HCT116 (cell line): ENCODE measurements around the gene PIGA. TPM values are rescaled to one million over a fixed set of nuclear protein-coding genes. Genes with fewer than 3 reads are reported as not detected.

ENCODE experiments used
- ATAC-seq: fragments of 200-7000 bp; cut with Tn5 transposase; 2 replicates; pipeline ENCODE4 v1.9.1; 2020; ENCODE audit warnings: mild to moderate bottlenecking, moderate library complexity
- BruUV-seq: library from RNA; stranded (reverse); fragments of 400-500 nt; replicated peaks from 2 replicates; lab custom pipeline; 2021; lab: Mats Ljungman, UMichigan
- CTCF ChIA-PET: fragments of 300-600 bp; sonication (Branson Sonifier 250); formaldehyde crosslinking; loops from one replicate; lab custom pipeline; 2021; ENCODE audit warnings: antibody characterized with exemption; lab: Charles Lee
- POLR2A ChIA-PET: fragments of 300-600, 350-600 bp; sonication (Branson Sonifier 250); formaldehyde crosslinking; loops from one replicate; lab custom pipeline; 2021; ENCODE audit warnings: antibody characterized with exemption; lab: Charles Lee
- RAD21 ChIA-PET, 2 experiments: fragments of 300-600 bp; sonication (Branson Sonifier 250); formaldehyde crosslinking; loops; one replicate each; lab custom pipeline; 2023; ENCODE audit warnings: low total read pairs in 2 of 2; ENCODE audit not compliant: uncharacterized antibody in 2 of 2, unreplicated experiment in 2 of 2, low non-redundant PET in 1 of 2; lab: Charles Lee
- DNase-seq: peaks from one replicate; pipeline ENCODE4 v3.0.0-alpha.2; 2010; ENCODE audit warnings: low read depth, low spot score
- H2AFZ ChIP-seq: fragments of 200-600 bp; shearing (Covaris generic), sonication (generic); 2 replicates; pipeline ENCODE4 v1.6.1; 2017; ENCODE audit warnings: low read depth, mixed run types, mixed read lengths, antibody characterized with exemption, low read length; ENCODE audit not compliant: poor library complexity, severe bottlenecking
- H3K27ac ChIP-seq: 2 replicates; pipeline ENCODE4 v1.5.1; 2012; ENCODE audit warnings: low read depth, low read length
- H3K27me3 ChIP-seq: fragments of 200-600 bp; sonication (generic); 2 replicates; pipeline ENCODE4 v1.6.1; 2016; ENCODE audit warnings: mixed run types, low read length, mixed read lengths; ENCODE audit not compliant: insufficient read depth
- H3K36me3 ChIP-seq, 2 experiments: fragments of 200-500 bp in 1 of 2; fragments of 200-600 bp in 1 of 2; sonication (Bioruptor generic) in 1 of 2; sonication (generic) in 1 of 2; 2 replicates each; pipeline versions ENCODE4 v1.5.1 to v1.6.1; 2014 to 2016; ENCODE audit warnings: low read length in 2 of 2, inconsistent platforms in 1 of 2, mixed read lengths in 1 of 2, mixed run types in 1 of 2; ENCODE audit not compliant: insufficient read depth in 2 of 2, control insufficient read depth in 1 of 2
- H3K4me1 ChIP-seq, 2 experiments: fragments of 200-600 bp in 1 of 2; sonication (generic) in 1 of 2; 2 replicates each; pipeline versions ENCODE4 v1.5.1 to v1.6.1; 2012 to 2017; ENCODE audit warnings: low read length in 2 of 2, inconsistent platforms in 1 of 2, mild to moderate bottlenecking in 1 of 2, mixed read lengths in 1 of 2, mixed run types in 1 of 2, moderate library complexity in 1 of 2; ENCODE audit not compliant: insufficient read depth in 2 of 2, control insufficient read depth in 1 of 2
- H3K4me2 ChIP-seq: fragments of 200-600 bp; sonication (generic); 2 replicates; pipeline ENCODE4 v1.6.1; 2017; ENCODE audit warnings: mixed run types, low read length, mixed read lengths
- H3K4me3 ChIP-seq, 2 experiments: fragments of 200-600 bp in 1 of 2; sonication (generic) in 1 of 2; replicated peaks in 1 of 2; 2 replicates each; pipeline ENCODE4 v1.5.1; 2011 to 2016; ENCODE audit warnings: low read length in 2 of 2, control low read depth in 1 of 2, low read depth in 1 of 2, mild to moderate bottlenecking in 1 of 2, mixed read lengths in 1 of 2, mixed run types in 1 of 2
- H3K79me2 ChIP-seq: fragments of 200-600 bp; sonication (generic); 2 replicates; pipeline ENCODE4 v1.6.1; 2017; ENCODE audit warnings: mild to moderate bottlenecking, mixed run types, low read length, moderate library complexity, mixed read lengths; ENCODE audit not compliant: insufficient read depth
- H3K9ac ChIP-seq: fragments of 200-600 bp; sonication (generic); 2 replicates; pipeline ENCODE4 v1.6.1; 2016; ENCODE audit warnings: low read length, mixed read lengths
- H3K9me2 ChIP-seq: fragments of 200-600 bp; sonication (generic), shearing (Covaris generic); 2 replicates; pipeline ENCODE4 v1.6.1; 2017; ENCODE audit warnings: mixed run types, mild to moderate bottlenecking, moderate library complexity; ENCODE audit not compliant: insufficient read depth
- H3K9me3 ChIP-seq, 2 experiments: fragments of 200-500 bp in 1 of 2; fragments of 200-600 bp in 1 of 2; sonication (Bioruptor generic) in 1 of 2; sonication (generic) in 1 of 2; 2 replicates each; pipeline ENCODE4 v1.6.1; 2014 to 2017; ENCODE audit warnings: low read length in 2 of 2, mixed read lengths in 2 of 2, inconsistent platforms in 1 of 2, low read depth in 1 of 2, mild to moderate bottlenecking in 1 of 2, mixed run types in 1 of 2, moderate library complexity in 1 of 2; ENCODE audit not compliant: control insufficient read depth in 1 of 2, insufficient read depth in 1 of 2
- H4K20me1 ChIP-seq: fragments of 200-600 bp; sonication (generic), shearing (Covaris generic); 2 replicates; pipeline ENCODE4 v1.6.1; 2017; ENCODE audit warnings: mixed run types, mild to moderate bottlenecking, moderate library complexity; ENCODE audit not compliant: insufficient read depth
- EZH2phosphoT487 ChIP-seq: fragments of 200-600 bp; IDR thresholded peaks from 2 replicates; pipeline ENCODE4 v1.6.1; 2018; ENCODE audit warnings: antibody characterized with exemption, borderline replicate concordance
- TCF7L2 ChIP-seq: IDR thresholded peaks from 2 replicates; pipeline ENCODE4 v1.7.0; 2011; ENCODE audit warnings: borderline replicate concordance, inconsistent platforms; ENCODE audit not compliant: insufficient read depth, insufficient read length; ENCODE audit errors: extremely low read depth
- ZNF274 ChIP-seq: fragments of 200-500 bp; sonication (Bioruptor generic); IDR thresholded peaks from 2 replicates; pipeline ENCODE4 v1.6.1; 2014; ENCODE audit warnings: mild to moderate bottlenecking, low read depth, low read length, inconsistent platforms
- intact Hi-C: fragments of 100-400 bp; cut with micrococcal nuclease; formaldehyde crosslinking; loops from 2 replicates; pipeline ENCODE4 v1.10.0; 2022
- total RNA-seq: library from RNA; stranded (reverse); gene quantifications from one replicate; pipeline ENCODE4 v1.2.1, GENCODE V29; 2021; ENCODE audit not compliant: unreplicated experiment
- TF ChIP-seq, protein P1 (sequence below): IDR thresholded peaks from 2 replicates; pipeline ENCODE4 v1.6.1; 2012
- TF ChIP-seq, protein P2 (sequence below), 3 experiments: fragments of 200-600 bp in 1 of 3; sonication (generic) in 1 of 3; IDR thresholded peaks in 2 of 3; conservative IDR thresholded peaks in 1 of 3; 2 replicates each; pipeline ENCODE4 v1.5.1; 2012 to 2017; ENCODE audit warnings: low read depth in 2 of 3, low read length in 2 of 3, antibody characterized with exemption in 1 of 3, borderline replicate concordance in 1 of 3, control low read depth in 1 of 3, mild to moderate bottlenecking in 1 of 3, mixed read lengths in 1 of 3, mixed run types in 1 of 3, moderate library complexity in 1 of 3; ENCODE audit not compliant: insufficient read depth in 1 of 3
- TF ChIP-seq, protein P3 (sequence below): IDR thresholded peaks from 2 replicates; pipeline ENCODE4 v1.6.1; 2011; ENCODE audit warnings: mild to moderate bottlenecking, low read length, moderate library complexity; ENCODE audit not compliant: insufficient replicate concordance; ENCODE audit errors: extremely low read depth

Gene PIGA
- total RNA-seq, 1 experiment from 2014 or later: 12.7 TPM

DNA sequence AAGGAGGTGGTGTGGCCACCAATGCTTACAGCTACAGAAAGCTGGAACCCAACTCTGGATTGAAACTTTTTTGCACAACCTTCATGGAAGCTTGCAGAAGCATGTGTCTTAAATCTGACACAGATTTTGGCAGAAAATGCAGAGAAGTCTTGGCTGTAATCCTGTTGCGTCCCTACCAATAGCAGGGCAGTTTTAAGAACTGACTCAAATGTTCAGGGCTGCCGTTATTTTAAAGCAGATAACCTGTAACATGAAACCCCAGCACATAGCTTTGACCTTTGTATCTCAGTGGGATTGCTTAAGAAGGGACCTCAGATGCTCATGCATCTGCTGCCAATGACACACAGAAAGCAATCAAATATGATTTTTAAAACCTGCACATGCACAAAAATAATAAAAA is 49.0 kb upstream of the PIGA start, which contains the start of gene VEGFD:
VEGFD (minus strand) TSS at position 110 of the 400 bp plus-strand sequence. CDS start 467 bp downstream, outside the sequence.
- RAD21 ChIA-PET: no interaction called here
- no peak for DNase-seq
- ATAC-seq: no peak
- Histone ChIP-seq H3K9me3 (no peaks in the 10 kb centered on the region), H3K27me3 (no peaks in the 10 kb centered on the region), H3K27ac (no peak within 1 kb of the TSS), H3K4me2 (no peak within 1 kb of the TSS), H3K4me3 (no peak within 1 kb of the TSS), H3K9ac (no peak within 1 kb of the TSS), H2AFZ (no peak within 1 kb of the TSS), H3K36me3 (no peaks in the 10 kb centered on the region)
- BruUV-seq: no TSS peak
- POLR2A ChIA-PET: no interaction called here
- intact Hi-C loops: no loop called here
- TF ChIP-seq TCF7L2: no peak
- TF ChIP-seq, protein P1, sequence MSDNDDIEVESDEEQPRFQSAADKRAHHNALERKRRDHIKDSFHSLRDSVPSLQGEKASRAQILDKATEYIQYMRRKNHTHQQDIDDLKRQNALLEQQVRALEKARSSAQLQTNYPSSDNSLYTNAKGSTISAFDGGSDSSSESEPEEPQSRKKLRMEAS: no peak
- no peak for TF ChIP-seq ZNF274
- TF ChIP-seq, protein P2, sequence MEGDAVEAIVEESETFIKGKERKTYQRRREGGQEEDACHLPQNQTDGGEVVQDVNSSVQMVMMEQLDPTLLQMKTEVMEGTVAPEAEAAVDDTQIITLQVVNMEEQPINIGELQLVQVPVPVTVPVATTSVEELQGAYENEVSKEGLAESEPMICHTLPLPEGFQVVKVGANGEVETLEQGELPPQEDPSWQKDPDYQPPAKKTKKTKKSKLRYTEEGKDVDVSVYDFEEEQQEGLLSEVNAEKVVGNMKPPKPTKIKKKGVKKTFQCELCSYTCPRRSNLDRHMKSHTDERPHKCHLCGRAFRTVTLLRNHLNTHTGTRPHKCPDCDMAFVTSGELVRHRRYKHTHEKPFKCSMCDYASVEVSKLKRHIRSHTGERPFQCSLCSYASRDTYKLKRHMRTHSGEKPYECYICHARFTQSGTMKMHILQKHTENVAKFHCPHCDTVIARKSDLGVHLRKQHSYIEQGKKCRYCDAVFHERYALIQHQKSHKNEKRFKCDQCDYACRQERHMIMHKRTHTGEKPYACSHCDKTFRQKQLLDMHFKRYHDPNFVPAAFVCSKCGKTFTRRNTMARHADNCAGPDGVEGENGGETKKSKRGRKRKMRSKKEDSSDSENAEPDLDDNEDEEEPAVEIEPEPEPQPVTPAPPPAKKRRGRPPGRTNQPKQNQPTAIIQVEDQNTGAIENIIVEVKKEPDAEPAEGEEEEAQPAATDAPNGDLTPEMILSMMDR (IDR thresholded peaks at IDR 0.05 in 2 of 3, conservative IDR thresholded peaks at IDR 0.05 in 1 of 3; ENCODE audit: borderline replicate concordance in 1 of 3, insufficient read depth in 1 of 3, low read depth in 2 of 3, low read length in 2 of 3): no peak
- TF ChIP-seq EZH2phosphoT487: no peak
- TF ChIP-seq, protein P3, sequence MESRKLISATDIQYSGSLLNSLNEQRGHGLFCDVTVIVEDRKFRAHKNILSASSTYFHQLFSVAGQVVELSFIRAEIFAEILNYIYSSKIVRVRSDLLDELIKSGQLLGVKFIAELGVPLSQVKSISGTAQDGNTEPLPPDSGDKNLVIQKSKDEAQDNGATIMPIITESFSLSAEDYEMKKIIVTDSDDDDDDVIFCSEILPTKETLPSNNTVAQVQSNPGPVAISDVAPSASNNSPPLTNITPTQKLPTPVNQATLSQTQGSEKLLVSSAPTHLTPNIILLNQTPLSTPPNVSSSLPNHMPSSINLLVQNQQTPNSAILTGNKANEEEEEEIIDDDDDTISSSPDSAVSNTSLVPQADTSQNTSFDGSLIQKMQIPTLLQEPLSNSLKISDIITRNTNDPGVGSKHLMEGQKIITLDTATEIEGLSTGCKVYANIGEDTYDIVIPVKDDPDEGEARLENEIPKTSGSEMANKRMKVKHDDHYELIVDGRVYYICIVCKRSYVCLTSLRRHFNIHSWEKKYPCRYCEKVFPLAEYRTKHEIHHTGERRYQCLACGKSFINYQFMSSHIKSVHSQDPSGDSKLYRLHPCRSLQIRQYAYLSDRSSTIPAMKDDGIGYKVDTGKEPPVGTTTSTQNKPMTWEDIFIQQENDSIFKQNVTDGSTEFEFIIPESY: no peak
- TF ChIP-seq, all 23 proteins: peak for 0
- no peaks in the 10 kb centered on the region for H3K9me2 ChIP-seq
- CTCF ChIA-PET: no interaction called here
- H3K4me1 ChIP-seq: no peaks in the 10 kb centered on the region
- H4K20me1 ChIP-seq: no peaks in the 10 kb centered on the region
- H3K79me2 ChIP-seq: no peaks in the 10 kb centered on the region
